GM12891 (cell line): ENCODE measurements around the gene COL4A6.

Experiments
- POLR2A ChIP-seq: IDR thresholded peaks from 2 replicates; pipeline ENCODE4 v1.6.1; 2011; ENCODE audit warnings: low read depth, low read length, control low read depth
- POLR2AphosphoS5 ChIP-seq: IDR thresholded peaks from 2 replicates; pipeline ENCODE4 v1.6.1; 2011; ENCODE audit warnings: low read depth, low read length, control low read depth
- TAF1 ChIP-seq: IDR thresholded peaks from 2 replicates; pipeline ENCODE4 v1.6.1; 2011; ENCODE audit warnings: low read depth, low read length, control low read depth

GRCh38 chrX:108299101-108299591 lies 139.1 kb downstream of the COL4A6 start:
- TF ChIP-seq TAF1, result no peak
- TF ChIP-seq POLR2AphosphoS5, result no peak
- TF ChIP-seq POLR2A, result no peak
